Activated CD4-positive, alpha-beta T cell treated with anti-CD3 and anti-CD28 coated beads, Interleukin-10, Interleukin-2, amounts not matched to agents 100 ng/mL and 50 ng/mL, durations not matched to agents 16 hours and 8 hours (primary cell): ENCODE measurements around the gene LMF1.
"Not testable (repeated sequence)": the region's sequence is repeated elsewhere in the genome, so short reads cannot be mapped to it uniquely, and the experiment has no call there.

Experiments used
- DNase-seq: peaks from one replicate; pipeline ENCODE4 v3.0.0-alpha.2; 2020

LMF1 gene

DNA sequence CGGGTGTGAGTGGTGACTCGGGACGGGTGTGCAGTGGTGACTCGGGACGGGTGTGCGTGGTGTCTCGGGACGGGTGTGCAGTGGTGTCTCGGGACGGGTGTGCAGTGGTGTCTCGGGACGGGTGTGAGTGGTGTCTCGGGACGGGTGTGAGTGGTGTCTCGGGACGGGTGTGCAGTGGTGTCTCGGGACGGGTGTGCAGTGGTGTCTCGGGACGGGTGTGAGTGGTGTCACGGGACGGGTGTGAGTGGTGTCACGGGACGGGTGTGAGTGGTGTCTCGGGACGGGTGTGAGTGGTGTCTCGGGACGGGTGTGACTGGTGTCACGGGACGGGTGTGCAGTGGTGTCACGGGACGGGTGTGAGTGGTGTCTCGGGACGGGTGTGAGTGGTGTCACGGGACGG is 112.3 kb downstream of the LMF1 start:
- DNase-seq, result not testable (repeated sequence)

DNA sequence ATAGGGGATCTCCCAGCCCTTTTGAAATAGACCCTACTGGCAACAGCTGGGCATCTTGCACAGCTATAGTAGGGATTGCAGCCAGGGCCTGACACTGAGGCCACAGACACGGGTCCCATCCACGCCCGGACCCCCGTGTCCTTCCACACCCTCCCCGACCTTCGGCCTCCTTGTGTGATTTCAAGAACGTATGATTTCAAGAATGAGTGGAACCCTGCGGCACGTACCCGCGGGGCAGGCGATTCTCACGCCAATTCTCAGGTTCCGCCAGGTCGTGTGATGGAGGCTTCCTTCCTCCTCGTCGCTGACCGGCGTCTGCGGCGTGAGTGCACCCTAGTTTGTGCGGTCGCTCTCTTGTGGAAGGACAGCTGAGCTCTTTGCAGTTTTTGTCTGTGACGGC is 114.0 kb downstream of the LMF1 start:
- DNase-seq, result no peak

DNA sequence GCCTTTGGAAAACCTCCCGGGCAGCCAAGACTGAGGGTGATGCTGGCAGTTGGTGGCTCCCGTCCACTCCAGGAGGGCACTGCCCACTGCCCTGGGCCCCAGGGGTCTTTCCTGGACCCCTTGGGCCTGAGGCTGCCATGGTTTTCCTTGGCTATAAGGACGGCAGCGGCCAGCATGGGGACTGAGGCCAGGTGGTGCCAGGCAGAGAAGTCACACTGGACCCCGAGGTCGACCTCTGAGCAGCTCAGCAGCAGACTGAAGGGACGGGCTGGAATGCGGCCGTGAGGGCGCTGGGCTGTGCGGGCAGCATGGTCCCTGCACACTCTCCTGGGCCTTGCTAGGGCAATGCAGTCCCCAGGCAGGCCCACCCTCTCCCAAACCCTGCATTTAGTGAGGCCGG is 114.7 kb downstream of the LMF1 start:
- DNase-seq, result no peak

DNA sequence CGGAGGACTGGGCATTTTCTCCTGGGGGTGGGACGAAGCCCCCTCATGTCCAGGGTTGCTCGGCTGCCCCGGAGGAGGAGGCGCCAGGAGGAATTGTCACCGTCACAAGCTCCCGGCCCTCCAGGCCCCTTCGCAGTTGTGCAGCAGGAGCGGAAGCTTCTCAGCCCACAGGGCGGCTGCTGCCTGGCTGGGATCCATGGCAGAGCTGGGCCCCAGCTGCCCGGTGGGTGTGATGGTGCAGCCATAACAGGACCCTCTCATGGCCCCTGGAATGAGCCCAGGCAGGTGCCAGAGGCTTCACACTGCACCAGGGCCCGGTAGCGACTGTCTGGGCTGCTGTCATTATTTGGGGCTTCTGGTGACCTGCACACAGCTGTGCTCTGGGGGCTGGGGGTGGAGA is 115.3 kb downstream of the LMF1 start:
- DNase-seq, result no peak

DNA sequence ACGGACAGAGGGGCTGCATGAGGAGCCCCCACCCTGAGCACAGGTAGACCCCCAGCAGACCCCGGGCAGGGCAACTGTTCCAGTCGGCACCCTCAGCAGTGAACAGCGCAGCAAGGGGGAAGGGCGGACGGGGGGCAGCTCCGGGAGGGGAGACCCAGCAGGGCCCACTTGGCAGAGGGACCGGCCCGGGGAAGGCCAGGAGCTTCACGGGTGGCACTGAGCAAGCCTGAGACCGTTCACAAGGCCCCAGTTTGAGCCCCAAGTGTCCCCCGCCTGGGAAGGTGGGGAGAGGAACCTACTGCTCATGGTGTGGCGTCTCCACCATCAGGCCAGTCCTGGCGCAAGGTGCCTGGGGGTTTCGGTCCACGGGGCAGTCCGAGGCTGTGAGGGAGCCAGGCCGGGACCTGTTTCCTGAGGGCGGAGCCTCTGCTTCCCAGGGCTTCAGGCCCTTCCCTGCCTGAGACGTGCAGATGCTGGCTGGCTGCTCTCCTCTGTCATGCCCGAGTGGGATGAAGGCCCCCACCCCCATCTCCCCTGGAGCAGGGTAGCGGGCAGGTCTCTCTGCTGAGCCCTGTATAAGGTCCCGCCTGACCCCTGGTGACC is 115.9 kb downstream of the LMF1 start:
- no peak for DNase-seq

DNA sequence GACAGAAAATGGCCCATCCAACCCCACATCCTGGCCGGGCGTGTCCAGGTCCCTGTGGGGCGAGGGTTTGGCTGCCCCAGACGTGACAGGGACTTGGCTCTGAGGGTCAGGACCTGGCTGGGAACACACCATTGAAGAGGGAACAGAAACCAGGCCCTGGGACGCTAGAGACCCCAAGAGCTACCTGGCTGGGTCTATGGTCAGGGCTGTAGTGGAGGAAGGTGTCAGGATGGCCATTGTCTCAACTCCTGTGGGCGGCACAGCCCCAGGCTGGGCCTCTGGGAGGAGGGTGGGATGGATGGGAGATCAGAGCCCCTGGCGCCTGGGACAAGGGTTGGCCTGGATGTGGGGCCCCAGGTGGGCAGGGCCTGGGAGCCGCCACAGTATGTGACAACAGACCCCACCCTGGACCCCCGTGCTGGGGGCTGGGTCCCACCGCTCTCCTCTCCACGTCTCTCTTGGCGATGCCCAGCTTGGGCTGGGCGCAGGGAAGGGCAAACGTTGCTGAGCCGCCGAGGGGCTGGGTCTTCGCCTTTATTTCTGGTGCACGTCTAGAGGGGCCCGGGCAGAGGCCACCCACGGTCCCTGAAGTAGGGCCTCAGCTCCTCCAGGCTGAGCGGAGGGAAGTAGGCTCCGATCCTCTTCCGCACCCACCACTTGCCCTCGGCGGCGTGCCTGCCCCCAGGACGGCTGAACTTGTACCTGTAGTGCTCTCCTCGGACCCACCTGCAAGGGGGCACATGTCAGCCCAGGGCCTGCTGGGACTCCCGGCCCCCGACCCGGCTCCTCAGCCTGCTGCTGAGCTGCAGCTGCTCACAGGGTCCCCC is 116.6 kb downstream of the LMF1 start:
- DNase-seq, result no peak

DNA sequence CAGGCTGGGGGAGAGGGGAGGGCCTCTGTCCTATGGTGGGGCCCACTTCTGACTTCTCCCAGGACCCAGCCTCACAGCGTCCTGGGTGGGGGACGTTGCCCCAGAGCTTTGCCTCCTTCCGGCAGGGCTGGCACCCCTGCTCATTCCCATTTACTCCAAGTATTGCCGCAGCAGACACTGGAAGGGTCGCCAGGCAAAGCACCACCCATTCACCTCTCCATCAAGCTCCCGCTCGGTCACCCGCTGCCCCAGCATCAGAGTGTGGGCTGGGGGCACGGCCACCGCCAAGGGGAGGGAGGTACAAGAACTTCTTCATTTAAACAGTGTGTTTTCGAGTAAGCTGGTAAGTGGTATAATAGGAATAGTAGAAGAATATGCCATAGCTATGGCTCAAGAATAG is 117.5 kb downstream of the LMF1 start:
- DNase-seq, result no peak

DNA sequence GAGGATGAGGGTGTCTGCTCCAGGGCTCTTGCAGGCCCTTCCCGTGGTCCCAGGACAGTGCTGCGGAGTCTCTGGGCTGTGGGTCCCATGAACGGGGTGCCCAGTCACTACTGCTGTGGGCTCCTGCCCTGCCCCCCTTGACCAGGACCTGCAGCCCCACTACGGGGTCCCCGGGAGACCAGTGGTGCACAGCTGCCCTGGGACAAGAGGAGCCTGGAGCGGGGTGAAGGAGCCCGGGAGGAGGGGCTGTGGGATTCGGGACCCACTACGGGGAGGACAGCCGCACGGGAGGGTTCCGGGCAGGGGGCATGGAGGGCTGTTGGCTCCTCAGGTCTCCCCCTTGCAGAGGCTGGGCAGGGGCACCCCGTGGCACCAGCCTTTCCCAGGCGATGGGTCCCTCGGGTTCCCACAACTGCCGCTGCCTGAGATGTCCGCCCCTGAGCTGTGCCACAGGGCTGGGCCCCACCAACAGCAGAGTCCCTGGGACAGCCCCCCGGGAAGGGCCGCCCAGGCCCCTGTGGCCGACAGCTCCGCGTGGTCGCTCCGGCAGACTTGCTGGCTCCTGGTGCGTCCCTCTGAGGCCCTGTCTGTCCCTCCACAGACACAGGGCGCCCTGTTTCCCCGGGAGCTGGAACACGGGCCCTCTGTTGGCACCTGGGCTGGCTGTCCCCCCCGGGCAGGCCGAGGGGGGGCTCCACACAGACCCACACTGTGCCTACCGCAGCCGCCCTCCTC is 118.2 kb downstream of the LMF1 start:
- no peak for DNase-seq

DNA sequence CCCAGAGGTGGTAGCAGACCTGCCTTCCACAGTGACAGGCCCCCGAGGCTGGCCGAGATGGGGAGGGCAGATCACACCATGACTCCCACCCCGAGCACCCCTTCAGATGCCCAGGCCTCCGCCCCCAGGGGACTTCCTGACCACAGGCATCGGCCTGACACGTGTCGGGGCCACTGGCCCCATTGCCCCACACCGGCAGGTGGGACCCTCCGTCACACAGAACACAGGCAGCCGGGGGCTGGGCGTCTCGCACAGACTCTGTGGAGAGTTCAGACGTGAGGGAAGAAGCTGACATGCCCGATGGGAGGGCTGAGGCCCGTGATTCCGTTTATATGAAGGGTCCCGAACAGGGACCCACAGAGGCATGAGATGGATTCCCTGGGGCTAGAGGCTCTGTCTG is 118.9 kb downstream of the LMF1 start:
- DNase-seq, result no peak

DNA sequence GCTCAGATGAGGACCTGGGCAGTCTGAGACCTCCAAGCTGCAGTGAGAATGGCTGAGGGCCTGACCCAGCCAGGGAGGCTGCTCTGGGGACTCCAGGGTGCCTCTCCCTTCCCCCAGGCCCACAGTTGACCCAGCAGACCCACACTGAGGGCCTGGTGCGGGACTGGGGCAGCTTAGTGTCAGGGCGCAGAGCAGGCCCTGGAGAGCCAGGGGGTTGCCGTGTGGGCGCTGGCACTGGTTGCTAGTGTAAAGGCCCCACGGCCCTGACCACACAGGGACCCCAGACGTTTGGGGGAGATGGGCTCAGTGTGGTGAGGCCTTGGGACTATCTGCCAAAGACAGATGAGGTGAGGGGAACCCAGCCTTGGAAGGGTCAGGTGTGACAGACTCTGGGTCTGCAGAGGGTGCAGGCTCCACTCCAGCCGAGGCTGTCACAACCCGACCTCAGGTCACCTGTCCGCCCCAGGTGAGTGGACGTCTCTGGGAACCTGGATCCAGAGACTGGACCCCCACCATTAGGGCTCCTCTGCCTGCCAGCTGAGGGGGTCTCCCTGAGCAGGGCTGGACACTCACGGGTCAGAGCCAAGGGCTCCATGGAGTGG is 119.5 kb downstream of the LMF1 start:
- DNase-seq, result no peak

DNA sequence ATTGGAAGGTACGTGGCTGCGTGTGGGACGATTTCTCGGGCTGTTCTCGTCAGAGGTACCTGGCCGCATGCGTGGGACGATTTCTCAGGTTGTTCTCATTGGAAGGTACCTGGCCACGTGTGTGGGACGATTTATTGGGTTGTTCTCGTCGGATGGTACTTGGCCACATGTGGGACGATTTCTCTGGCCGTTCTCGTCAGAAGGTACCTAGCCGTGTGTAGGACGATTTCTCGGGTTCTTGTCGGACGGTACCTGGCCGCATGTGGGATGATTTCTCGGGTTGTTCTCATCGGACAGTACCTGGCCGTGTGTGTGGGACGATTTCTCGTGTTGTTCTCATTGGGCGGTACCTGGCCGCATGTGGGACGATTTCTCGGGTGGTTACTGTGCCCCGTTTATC is 120.1 kb downstream of the LMF1 start:
- DNase-seq, result no peak

DNA sequence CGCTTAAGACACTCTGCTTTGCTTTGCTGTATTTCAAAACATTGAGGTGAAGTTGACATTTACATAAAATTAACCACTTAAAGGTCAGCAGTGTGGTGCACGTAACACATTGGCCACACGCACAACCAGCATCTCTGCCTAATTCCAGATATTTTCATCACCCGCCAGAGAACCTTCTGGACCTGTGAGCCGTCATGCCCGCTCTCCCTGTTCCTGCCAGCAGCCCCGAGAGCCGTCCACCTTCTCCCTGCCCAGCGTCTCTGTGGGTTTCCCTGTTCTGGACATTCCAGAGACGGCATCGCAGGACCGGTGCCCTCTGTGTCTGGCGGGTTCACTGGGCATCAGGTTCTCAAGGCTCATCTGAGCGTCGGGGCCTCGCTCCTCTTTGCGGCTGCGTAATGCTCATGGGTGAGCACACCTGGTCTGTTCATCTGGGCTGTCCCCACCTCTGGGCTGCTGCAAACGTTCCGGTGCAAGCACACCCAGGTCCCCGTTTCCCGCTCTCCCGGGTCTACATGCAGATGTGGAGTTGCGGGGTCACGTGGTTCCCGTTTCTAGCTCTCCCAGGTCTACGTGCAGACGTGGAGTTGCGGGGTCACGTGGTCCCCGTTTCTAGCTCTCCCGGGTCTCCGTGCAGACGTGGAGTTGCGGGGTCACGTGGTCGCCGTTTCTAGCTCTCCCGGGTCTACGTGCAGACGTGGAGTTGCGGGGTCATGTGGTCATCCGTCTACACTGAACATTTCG is 122.1 kb downstream of the LMF1 start:
- DNase-seq, result no peak

DNA sequence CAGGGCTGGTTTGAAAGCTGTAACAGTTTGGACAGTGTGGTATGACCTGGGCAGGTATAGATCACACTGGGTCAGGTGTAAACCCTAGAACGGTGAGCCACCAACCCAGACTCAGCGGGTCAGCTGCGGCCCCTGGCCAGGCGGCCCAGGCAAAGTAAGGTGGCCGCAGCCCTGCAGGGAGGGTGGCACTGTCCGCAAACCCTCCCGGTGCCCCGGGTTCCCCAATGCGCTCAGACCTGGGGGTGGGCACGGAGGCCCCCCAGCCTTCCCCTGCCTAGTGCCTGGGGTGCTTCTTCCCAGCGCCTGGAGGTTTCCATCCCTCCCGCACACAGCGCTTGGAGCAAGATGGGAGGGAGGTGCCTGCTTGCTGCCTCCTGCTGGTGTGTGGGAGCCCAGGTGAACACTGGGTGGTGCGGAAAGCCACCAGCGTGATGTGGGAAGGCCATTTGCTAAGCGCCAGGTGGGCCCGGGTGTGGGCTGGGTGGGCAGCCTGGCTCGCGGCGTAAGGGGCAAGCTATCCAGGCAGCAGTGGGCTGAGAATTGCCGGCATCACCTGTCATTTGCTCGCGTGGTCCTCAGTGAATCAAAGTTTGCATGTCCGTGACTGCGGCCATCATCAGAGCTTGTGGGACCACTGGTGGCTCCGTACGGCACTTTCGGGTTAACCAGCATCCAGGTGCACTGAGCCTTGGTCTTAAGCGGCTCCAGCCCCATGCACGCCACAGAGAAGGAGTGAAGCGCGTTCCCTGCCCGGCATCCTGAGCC is 122.9 kb downstream of the LMF1 start:
- no peak for DNase-seq

DNA sequence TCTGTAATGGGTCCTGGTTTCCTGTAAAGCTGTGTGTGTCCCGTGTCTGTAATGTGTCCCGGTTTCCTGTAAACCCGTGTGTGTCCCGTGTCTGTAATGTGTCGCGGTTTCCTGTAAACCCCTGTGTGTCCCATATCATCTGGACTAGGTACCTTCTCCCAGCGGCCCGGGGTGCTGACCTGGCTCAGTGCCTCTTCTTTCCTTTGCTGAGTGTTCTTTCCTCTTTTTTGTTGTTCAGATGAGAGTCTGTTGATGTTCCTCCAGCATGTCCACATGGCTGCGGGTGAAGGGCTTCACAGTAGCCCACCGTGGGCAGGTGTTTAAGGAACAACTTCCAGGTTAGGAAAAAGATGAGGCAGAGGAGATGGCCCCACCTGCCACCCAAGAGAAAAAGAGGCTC is 123.6 kb downstream of the LMF1 start:
- DNase-seq, result no peak

DNA sequence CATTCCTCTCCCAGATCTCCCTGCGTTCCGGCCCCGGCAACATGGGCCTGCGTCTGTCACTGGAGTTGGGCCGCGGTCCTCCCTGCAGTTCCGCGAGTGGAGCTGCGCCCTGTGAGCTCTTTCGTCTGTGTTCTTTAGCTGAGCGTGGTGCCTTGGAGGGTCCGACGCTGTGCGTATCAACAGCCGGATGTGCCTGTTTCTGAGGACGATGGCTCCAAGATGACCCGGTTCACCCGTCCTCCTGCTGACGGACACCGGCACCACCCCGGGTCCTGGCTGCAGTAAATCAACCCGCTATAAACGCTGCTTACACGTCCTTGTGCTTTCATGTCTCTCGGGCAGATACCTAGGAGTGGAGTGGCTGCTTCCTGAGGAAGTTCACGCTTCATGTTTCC is 125.4 kb downstream of the LMF1 start:
- no peak for DNase-seq

DNA sequence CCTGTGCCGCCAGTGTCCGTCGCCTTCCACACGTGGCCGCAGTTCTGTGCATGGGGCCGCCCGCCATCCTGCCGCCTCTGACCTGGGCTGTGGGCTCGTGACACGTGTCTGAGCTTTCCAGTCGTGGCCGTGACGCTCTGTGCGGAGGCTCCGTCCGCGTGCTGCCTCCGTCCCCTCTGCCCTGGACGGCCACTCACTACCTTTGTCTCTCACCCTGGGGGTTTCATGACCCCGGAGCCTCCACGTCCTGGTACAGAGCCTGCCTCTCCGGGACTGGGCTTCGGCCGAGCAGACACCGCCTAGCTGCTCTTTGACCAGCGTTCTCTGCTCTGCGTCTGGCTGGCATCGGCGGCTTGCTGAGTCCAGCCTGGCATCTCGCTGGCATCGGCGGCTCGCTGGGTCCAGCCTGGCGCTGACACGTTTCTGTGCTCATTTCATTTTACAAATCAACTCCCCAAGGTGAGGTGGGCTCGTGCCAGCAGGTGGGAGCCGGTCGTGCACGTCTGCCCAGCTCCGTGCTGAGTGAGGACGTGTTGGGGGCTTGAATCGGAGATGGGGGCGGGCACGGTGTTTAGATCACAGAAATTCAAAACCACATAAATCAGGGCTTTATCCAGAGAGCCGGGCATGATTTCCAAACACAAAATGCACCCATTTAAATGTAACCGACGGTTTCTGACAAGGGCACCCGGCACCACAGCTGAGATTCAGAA is 126.0 kb downstream of the LMF1 start:
- DNase-seq, result no peak

DNA sequence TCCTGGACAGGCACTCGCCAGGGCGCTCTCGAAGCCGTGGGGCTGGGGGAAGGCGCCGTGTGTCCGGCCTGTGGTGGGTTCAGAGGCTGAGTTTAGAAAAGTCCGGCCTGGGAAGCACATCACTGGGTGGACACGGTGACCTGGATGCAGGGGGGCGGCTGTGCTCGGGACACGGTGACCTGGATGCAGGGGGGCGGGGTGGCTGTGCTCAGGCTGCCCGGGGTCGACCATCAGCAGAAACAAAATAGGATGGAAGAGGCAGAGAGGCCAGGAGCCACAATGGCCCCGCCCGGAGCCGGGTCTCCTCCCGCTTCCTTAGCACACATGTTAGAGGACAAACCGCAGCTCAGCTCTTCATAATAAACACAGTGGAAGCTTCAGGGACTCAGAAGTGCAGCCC is 127.0 kb downstream of the LMF1 start:
- DNase-seq, result no peak

DNA sequence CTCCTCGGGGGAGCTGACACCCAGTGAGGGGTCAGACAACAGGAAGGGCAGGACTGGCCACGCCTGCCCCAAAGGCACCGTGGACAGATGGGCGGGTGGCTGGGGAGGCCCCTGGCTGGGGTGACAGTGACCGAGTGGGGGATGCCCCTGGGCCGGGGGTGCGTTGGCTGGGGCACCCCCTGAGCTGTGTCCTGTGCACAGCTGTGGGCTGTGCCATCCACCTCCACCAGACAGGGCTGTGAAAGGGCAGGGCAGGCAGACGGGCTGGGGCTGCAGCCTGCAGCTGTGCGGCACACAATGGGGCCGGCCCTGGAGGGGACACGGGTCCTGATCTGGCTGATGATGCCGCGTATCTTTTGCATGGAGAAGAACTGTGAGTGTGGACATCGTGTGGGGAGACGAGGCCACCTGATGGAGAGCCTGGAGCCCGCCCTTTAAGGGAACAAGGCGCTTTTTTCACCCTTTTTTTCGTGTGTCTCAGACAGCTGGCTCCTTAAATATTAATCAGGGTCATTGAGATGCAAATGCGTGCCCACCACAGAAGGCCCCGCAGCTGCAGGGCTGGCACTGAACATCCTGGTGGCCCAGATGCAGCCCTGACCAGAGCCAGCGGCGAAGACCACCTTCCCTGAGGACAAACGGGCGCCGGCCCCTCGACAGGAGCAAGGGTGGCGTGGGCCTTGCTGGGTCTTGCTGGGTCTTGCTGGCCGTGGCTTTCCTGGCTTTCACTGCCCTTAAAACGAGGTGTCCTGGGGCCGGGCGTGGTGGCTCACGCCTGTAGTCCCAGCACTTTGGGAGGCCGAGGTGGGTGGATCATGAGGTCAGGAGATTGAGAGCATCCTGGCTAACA is 127.8 kb downstream of the LMF1 start:
- no peak for DNase-seq

DNA sequence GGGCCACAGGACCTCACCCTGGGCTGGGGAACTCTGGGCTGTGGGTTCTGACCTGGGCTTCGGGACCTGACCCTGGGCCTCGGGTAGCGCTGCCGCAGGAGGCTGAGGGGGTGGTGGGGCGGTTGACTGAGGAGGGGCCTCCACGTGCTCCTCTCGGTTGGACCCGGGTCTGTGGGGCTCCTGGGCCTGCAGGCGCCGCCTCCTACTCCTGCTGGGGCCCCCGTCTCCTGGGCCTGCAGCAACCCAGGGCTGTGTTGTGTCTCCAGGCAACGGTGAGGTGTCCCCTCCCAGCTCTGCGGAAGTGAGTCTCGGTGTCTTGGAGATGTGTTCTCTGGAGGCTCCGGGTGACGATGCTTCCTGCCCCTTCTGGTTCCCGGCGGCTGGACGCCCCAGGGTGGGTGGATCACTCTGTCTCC is 128.7 kb downstream of the LMF1 start:
- no peak for DNase-seq

DNA sequence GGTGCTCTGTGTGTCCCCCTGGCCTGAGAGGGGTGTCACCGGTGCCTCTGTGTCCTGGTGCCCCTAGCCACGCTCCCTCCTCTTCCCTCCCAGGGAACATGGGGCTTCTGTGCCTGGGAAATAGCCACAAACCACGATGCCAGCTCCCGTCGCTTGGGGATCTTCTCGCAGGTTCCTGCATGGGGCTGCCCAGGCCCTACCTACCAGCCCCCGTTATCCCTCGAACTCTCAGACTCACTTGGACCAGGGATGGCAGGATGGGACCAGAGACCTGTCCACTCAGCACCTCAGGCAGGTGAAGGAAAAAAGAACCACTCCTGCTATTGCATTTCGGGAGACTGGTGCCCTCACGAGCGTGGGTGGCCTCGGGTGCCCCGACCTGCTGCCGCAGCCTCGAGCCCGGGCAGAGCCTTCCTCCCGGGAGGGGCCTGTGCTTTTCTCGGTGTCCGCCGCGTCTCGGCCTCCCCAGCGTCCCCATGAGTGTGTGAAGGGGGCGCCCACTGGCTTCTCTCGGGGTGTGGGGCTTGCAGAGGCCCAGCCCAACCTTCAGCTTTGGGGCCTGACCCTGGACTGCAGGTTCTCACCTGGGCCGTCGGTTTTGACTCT is 129.2 kb downstream of the LMF1 start:
- no peak for DNase-seq
